Mesodermal cell (in vitro differentiated cells): Measurements from ENCODE around the gene ADAMTS2.

Source experiments
- H3K27ac ChIP-seq: 2 replicates; pipeline ENCODE4 v1.7.0; 2013; ENCODE audit warnings: mild to moderate bottlenecking, low read depth, low read length, moderate library complexity; ENCODE audit not compliant: severe bottlenecking
- H3K36me3 ChIP-seq: 2 replicates; pipeline ENCODE4 v1.7.1; 2013; ENCODE audit warnings: mild to moderate bottlenecking, low read length, moderate library complexity; ENCODE audit not compliant: control insufficient read depth, insufficient read depth
- H3K4me1 ChIP-seq: one replicate; pipeline ENCODE4 v1.7.1; 2013; ENCODE audit warnings: mild to moderate bottlenecking, low read length; ENCODE audit not compliant: insufficient read depth, control insufficient read depth, poor library complexity, severe bottlenecking
- H3K4me3 ChIP-seq: 2 replicates; pipeline ENCODE4 v1.7.0; 2013; ENCODE audit warnings: low read length, control low read depth, mild to moderate bottlenecking; ENCODE audit not compliant: insufficient read depth, poor library complexity, severe bottlenecking; ENCODE audit errors: extremely low read depth
- H3K9me3 ChIP-seq: 2 replicates; pipeline ENCODE4 v1.7.1; 2013; ENCODE audit warnings: mild to moderate bottlenecking, low read length, moderate library complexity; ENCODE audit not compliant: control insufficient read depth
- WGBS, 2 experiments: methylation state at CpG; one replicate each; pipeline ENCODE4 v1.1.5; 2013; ENCODE audit warnings: missing lambda C conversion rate in 2 of 2; ENCODE audit not compliant: insufficient coverage in 2 of 2; 5-methylcytosine and 5-hydroxymethylcytosine counted together

ADAMTS2 gene

GRCh38 chr5:179164331-179165311, 180.6 kb downstream of the ADAMTS2 start:
- H3K4me3 ChIP-seq = no peak overlapping the region
- no peak overlapping the region for H3K27ac ChIP-seq
- H3K36me3 ChIP-seq = no peaks in the 10 kb centered on the region
- H3K4me1 ChIP-seq = no peaks in the 10 kb centered on the region
- 92 to 94% methylated on average over 22 to 23 of the region's 23 CpGs for WGBS, 2 experiments
- H3K9me3 ChIP-seq = peaks cover 22% of the 10 kb centered on the region

- 89 to 91% methylated on average over 12 to 13 of the region's 15 CpGs for WGBS, 2 experiments
- Histone ChIP-seq H3K36me3 (no peaks in the 10 kb centered on the region), H3K9me3 (peaks cover 17% of the 10 kb centered on the region), H3K4me3 (no peak overlapping the region), H3K27ac (no peak overlapping the region), H3K4me1 (no peaks in the 10 kb centered on the region)
These were observed 181.8 kb downstream of the ADAMTS2 start for GRCh38 chr5:179163236-179164155.

- Histone ChIP-seq H3K4me3 (no peak overlapping the region), H3K36me3 (no peaks in the 10 kb centered on the region), H3K27ac (no peak overlapping the region), H3K4me1 (no peaks in the 10 kb centered on the region), H3K9me3 (peaks cover 17% of the 10 kb centered on the region)
- 91 to 96% methylated on average over 21 to 23 of the region's 24 CpGs for WGBS, 2 experiments
These were observed 182.7 kb downstream of the ADAMTS2 start for GRCh38 chr5:179162351-179163235.

- Histone ChIP-seq H3K4me1 (no peaks in the 10 kb centered on the region), H3K4me3 (no peak overlapping the region), H3K9me3 (peaks cover 17% of the 10 kb centered on the region), H3K27ac (no peak overlapping the region), H3K36me3 (no peaks in the 10 kb centered on the region)
- WGBS, 2 experiments = 94 to 95% methylated on average over 7 to 8 of the region's 8 CpGs
These were observed 183.4 kb downstream of the ADAMTS2 start for GRCh38 chr5:179161901-179162300.

GRCh38 chr5:179160584-179160983, 184.7 kb downstream of the ADAMTS2 start:
- Histone ChIP-seq H3K4me3 (no peak overlapping the region), H3K36me3 (no peaks in the 10 kb centered on the region), H3K9me3 (peaks cover 17% of the 10 kb centered on the region), H3K27ac (no peak overlapping the region), H3K4me1 (no peaks in the 10 kb centered on the region)
- 74 to 100% methylated on average over 3 of the region's 3 CpGs for WGBS, 2 experiments

GRCh38 chr5:179158556-179158955, 186.7 kb downstream of the ADAMTS2 start:
- Histone ChIP-seq H3K4me1 (no peaks in the 10 kb centered on the region), H3K27ac (no peak overlapping the region), H3K4me3 (no peak overlapping the region), H3K36me3 (no peaks in the 10 kb centered on the region), H3K9me3 (peaks cover 17% of the 10 kb centered on the region)
- 94 to 95% methylated on average over 14 of the region's 14 CpGs for whole genome bisulfite sequencing, 2 experiments

- Histone ChIP-seq H3K4me3 (no peak overlapping the region), H3K36me3 (no peaks in the 10 kb centered on the region), H3K4me1 (no peaks in the 10 kb centered on the region), H3K27ac (no peak overlapping the region), H3K9me3 (peaks cover 1% of the 10 kb centered on the region)
- WGBS, 2 experiments = 93 to 94% methylated on average over 23 to 25 of the region's 27 CpGs
These were observed 190.0 kb downstream of the ADAMTS2 start for GRCh38 chr5:179154991-179155955.

- Histone ChIP-seq H3K4me3 (no peak overlapping the region), H3K27ac (no peak overlapping the region), H3K4me1 (no peaks in the 10 kb centered on the region), H3K9me3 (no peaks in the 10 kb centered on the region), H3K36me3 (no peaks in the 10 kb centered on the region)
- WGBS, 2 experiments = 95 to 96% methylated on average over 12 of the region's 17 CpGs
These were observed 190.8 kb downstream of the ADAMTS2 start for GRCh38 chr5:179154346-179154990.

GRCh38 chr5:179153921-179154345, 191.3 kb downstream of the ADAMTS2 start:
- Histone ChIP-seq H3K36me3 (no peaks in the 10 kb centered on the region), H3K4me1 (no peaks in the 10 kb centered on the region), H3K4me3 (no peak overlapping the region), H3K9me3 (no peaks in the 10 kb centered on the region), H3K27ac (no peak overlapping the region)
- 96% methylated on average over 22 of the region's 22 CpGs for WGBS, 2 experiments
